Measurements from ENCODE around the gene OSBPL6.

OSBPL6 gene

GRCh38 chr2:178243961-178244360, 49.6 kb downstream of the OSBPL6 start:
- no peak for DNase-seq (ENCODE audit: low read depth)
- H3K4me3 ChIP-seq (ENCODE audit: low read depth, low read length), result no peak overlapping the region
- no peak for TF ChIP-seq CTCF (IDR thresholded peaks at IDR 0.05; ENCODE audit: low read depth, low read length, missing control alignments)

- no peak for TF ChIP-seq CTCF (IDR thresholded peaks at IDR 0.05; ENCODE audit: low read depth, low read length, missing control alignments)
- H3K4me3 ChIP-seq (ENCODE audit: low read depth, low read length), result no peak overlapping the region
- DNase-seq (ENCODE audit: low read depth), result no peak
These were observed 50.5 kb downstream of the OSBPL6 start for GRCh38 chr2:178244777-178245176.

- no peak for TF ChIP-seq CTCF (IDR thresholded peaks at IDR 0.05; ENCODE audit: low read depth, low read length, missing control alignments)
- no peak overlapping the region for H3K4me3 ChIP-seq (ENCODE audit: low read depth, low read length)
- no peak for DNase-seq (ENCODE audit: low read depth)
These were observed 52.4 kb downstream of the OSBPL6 start for GRCh38 chr2:178246696-178247095.

- TF ChIP-seq CTCF (IDR thresholded peaks at IDR 0.05; ENCODE audit: low read depth, low read length, missing control alignments), result no peak
- H3K4me3 ChIP-seq (ENCODE audit: low read depth, low read length), result no peak overlapping the region
- DNase-seq (ENCODE audit: low read depth), result no peak
These were observed 52.9 kb downstream of the OSBPL6 start for GRCh38 chr2:178247250-178247649.

GRCh38 chr2:178250429-178250828, 56.1 kb downstream of the OSBPL6 start:
- DNase-seq (ENCODE audit: low read depth), result no peak
- TF ChIP-seq CTCF (IDR thresholded peaks at IDR 0.05; ENCODE audit: low read depth, low read length, missing control alignments), result no peak
- no peak overlapping the region for H3K4me3 ChIP-seq (ENCODE audit: low read depth, low read length)

- no peak for DNase-seq (ENCODE audit: low read depth)
- H3K4me3 ChIP-seq (ENCODE audit: low read depth, low read length), result no peak overlapping the region
- no peak for TF ChIP-seq CTCF (IDR thresholded peaks at IDR 0.05; ENCODE audit: low read depth, low read length, missing control alignments)
These were observed 57.0 kb downstream of the OSBPL6 start for GRCh38 chr2:178251151-178251955.
